Neuron (in vitro differentiated cells): Measurements from ENCODE around the gene ABCA2.

Experiments used
- H2AFZ ChIP-seq: one replicate; pipeline ENCODE4 v1.6.1; 2013; ENCODE audit warnings: low read depth, mild to moderate bottlenecking, inconsistent platforms, low read length, moderate library complexity
- H3K27me3 ChIP-seq: one replicate; pipeline ENCODE4 v1.6.1; 2013; ENCODE audit warnings: low read length; ENCODE audit not compliant: insufficient read depth
- H3K36me3 ChIP-seq: one replicate; pipeline ENCODE4 v1.6.1; 2013; ENCODE audit warnings: low read length; ENCODE audit not compliant: insufficient read depth
- H3K4me1 ChIP-seq: one replicate; pipeline ENCODE4 v1.6.1; 2013; ENCODE audit warnings: low read length; ENCODE audit not compliant: insufficient read depth
- H3K4me3 ChIP-seq: 2 replicates; pipeline ENCODE4 v1.5.1; 2013; ENCODE audit warnings: mild to moderate bottlenecking, low read length, moderate library complexity
- H3K9me3 ChIP-seq: one replicate; pipeline ENCODE4 v1.6.1; 2013; ENCODE audit warnings: low read length

The ABCA2 gene

DNA sequence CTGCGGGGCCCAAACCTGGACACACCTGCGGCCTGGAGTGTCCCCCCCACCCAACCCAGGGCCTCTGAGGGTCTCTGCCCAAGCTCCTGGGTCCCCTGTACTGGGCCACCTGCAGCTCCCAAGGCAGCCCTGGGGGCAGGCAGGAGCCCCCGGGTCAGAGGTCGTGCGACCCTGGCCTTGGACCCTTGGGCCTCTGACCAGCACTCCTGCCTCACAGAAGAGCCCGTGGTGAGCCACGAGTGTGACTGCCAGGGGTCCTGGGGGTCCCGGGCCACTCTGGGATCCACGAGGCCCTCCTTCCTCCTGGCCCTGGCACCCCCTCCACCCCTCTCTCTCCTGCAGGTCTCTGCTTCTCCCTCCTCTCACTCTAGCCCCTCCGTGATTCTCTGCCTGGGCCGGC, 55.7 kb downstream of the ABCA2 start:
- Histone ChIP-seq H3K27me3 (peaks cover 60% of the 10 kb centered on the region), H2AFZ (no peak overlapping the region), H3K4me1 (no peaks in the 10 kb centered on the region), H3K36me3 (no peaks in the 10 kb centered on the region), H3K9me3 (peaks cover 5% of the 10 kb centered on the region), H3K4me3 (no peak overlapping the region)

DNA sequence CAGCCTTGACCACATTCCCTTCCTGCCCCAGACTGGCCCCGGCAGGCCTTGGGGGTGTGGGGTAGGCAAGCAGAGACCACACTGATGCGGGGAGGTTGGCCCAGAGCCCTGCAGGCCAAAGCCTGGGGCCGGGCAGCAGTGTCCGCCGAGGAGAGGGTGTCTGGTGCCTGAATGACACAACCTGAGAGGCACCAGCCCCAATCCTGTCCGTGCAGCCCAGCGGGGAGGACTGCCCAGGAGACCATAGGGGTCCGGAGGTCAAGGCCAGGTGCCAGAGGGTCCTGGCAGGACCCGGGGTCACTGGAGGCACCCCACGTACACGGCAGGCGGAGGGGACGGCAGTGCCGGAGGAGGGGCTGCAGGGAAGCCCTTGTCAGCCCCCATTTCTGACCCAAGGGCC, 56.3 kb downstream of the ABCA2 start:
- H3K4me3 ChIP-seq: no peak overlapping the region
- H3K36me3 ChIP-seq: no peaks in the 10 kb centered on the region
- H3K4me1 ChIP-seq: no peaks in the 10 kb centered on the region
- no peak overlapping the region for H2AFZ ChIP-seq
- H3K9me3 ChIP-seq: peaks cover 5% of the 10 kb centered on the region
- peaks cover 54% of the 10 kb centered on the region for H3K27me3 ChIP-seq

DNA sequence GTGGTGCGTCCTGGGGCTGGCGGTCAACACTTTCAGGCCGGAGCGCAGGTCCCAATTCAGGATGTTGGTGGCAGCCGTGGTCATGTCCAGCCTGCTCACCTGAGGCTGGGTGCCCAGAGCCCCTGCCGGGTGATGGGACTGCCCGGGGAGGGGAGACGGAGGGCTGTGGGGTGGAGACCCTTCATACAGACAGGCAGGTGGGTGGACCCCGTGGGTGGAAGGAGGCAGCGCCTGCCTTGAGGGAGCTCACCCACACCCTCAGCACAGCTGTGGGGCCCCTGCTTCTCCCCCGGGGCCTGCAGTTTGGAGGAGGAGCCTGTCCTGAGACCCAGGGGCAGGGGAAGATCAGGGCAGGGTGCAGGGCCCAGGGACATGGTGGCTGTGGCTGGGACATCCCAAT, 57.7 kb downstream of the ABCA2 start:
- Histone ChIP-seq H3K36me3 (no peaks in the 10 kb centered on the region), H3K4me1 (peaks cover 3% of the 10 kb centered on the region), H3K4me3 (no peak overlapping the region), H3K27me3 (peaks cover 46% of the 10 kb centered on the region), H2AFZ (no peak overlapping the region), H3K9me3 (peaks cover 5% of the 10 kb centered on the region)

DNA sequence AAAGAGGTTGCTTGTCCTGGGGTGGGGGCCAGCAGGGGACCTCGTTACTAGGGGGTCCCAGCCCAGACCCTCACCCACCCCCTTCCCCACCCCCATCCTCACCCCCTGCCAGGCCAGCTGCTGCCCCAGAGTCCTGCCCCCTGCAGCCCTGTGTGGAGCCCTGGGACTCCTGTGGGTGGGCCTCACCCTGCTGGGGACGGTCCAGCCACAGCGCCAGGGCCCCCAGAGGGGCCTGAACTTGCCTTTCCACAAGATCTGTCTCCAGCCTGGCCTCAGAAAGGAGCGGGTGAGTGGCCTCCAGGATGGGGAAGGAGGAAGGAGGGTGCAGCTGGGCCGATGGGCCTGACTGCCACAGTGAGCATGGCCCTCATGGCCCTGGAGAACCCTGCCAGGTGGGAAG, 58.3 kb downstream of the ABCA2 start:
- Histone ChIP-seq H3K4me3 (no peak overlapping the region), H3K9me3 (no peaks in the 10 kb centered on the region), H3K27me3 (peaks cover 41% of the 10 kb centered on the region), H3K4me1 (peaks cover 3% of the 10 kb centered on the region), H3K36me3 (no peaks in the 10 kb centered on the region), H2AFZ (no peak overlapping the region)

DNA sequence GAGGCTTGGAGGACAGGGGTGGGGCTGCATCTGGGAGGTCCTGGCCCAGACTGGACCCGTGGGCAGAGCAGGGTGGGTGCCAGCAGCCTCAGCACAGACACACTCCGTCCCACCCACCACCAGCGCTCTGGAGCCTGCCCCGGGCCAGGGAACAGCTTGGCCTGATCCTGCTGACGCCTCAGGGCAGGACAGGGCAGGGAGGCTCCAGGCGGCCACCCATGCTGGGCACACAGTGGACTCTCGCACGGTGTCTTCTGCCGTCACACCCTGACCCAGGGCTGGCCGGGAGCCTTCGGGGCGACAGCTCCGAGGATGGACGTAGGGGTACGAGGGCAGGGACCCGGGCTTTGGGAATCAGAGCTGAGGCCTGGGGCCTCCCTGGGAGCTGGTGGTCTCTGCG, 58.9 kb downstream of the ABCA2 start:
- Histone ChIP-seq H3K27me3 (peaks cover 36% of the 10 kb centered on the region), H3K4me3 (no peak overlapping the region), H3K4me1 (peaks cover 9% of the 10 kb centered on the region), H2AFZ (no peak overlapping the region), H3K36me3 (no peaks in the 10 kb centered on the region), H3K9me3 (no peaks in the 10 kb centered on the region)

DNA sequence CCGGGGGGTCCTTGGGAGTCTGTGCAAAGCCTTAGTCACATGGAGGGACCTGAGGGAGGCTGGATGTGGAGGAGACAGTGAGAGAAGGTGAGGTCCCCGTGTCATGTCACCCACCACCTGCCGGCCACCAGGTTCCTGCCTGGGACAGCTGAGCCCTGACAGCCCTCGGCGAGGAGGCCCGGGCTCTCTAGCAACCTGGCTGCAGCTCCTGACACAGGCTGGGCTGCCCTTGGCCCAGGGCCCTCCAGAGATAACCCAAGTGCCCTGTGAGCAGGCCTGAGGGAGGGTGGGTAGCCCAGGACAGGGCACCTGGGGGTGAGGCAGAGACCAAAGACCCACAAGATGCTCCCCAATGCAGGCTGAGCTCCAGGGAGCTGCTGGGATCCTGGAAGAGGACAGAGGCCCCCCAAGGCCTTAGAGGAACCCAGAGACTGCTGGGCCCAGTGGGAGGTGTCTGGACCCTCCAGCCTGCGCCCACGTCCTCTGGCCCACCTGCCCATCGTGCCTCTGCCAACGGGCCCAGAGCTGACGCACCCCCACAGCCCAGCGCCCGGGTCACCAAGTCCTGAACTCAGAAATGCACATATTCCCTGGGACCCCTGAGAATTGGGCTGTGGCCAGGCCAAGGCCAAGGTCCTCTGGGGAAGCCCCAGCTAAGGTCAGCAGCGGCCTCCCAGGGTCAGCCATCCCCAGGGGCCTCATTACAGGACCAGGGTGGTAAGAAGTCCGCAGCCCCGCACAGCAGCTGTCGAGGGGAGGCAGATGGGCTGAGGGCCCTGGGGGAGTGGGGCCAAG, 59.5 kb downstream of the ABCA2 start:
- Histone ChIP-seq H3K4me1 (peaks cover 14% of the 10 kb centered on the region), H3K9me3 (no peaks in the 10 kb centered on the region), H3K36me3 (no peaks in the 10 kb centered on the region), H2AFZ (no peak overlapping the region), H3K4me3 (no peak overlapping the region), H3K27me3 (peaks cover 30% of the 10 kb centered on the region)

DNA sequence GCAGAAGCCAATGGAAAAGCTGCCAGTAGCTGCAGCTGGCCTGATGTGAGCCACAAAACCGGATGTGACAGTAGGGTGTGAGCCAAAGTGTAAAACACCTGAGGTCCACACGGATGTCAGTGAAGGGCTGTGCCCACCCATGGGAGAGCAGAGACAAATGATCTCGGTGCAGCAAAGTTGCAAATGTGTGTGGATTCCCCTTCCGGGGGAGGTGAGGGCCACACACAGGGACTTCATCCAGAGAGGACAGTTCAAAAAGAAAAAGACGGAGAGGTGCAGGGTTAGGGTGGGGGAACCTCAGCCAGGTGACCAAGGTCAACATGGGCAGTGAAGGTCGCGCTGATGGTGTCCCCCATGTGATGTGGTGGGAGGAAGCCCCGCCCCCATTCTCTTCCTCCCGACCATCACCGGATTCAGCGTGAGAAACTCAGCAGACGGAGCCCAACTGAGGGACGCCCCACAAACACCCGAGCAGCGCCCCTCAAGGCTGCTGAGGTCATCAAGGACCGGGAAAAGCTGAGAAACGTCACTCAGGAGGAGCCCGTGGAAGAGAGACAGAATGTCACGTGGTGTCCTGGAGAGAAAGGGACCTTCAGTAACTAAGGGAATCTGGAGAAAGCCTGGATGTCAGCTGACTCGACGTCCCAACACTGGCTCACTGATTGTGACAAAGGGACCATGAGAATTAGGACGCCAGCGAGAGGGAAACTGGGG, 62.1 kb downstream of the ABCA2 start:
- no peak overlapping the region for H2AFZ ChIP-seq

DNA sequence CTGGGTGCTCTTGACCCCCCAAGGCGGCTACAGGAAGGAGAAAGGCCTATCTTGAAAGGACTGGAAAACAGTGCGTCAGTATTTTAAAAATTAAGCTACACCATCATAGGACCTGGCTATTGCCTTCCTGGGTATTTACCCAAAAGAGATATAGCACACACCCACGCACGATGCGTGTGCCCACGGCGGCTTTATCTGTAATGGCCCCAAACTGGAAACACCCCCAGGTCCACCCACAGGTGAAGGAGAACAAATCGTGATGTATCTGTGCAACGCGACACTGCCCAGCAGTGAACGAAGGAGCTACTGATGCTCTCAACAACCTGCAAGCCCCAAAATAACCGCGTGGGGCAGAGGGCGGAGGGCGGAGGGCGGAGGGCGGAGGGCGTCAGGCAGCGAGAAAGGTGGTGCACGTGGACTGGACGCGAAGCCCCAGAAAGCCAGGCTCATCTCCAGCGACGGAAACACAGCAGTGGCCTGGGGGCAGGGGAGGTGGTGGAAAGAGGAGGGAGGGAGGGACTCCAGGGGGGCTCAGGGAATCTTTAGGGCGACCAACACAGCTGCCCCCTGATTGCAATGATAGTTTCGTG, 63.1 kb downstream of the ABCA2 start:
- Histone ChIP-seq H3K36me3 (no peaks in the 10 kb centered on the region), H3K4me3 (no peak overlapping the region), H3K4me1 (peaks cover 17% of the 10 kb centered on the region), H2AFZ (no peak overlapping the region), H3K27me3 (peaks cover 7% of the 10 kb centered on the region), H3K9me3 (no peaks in the 10 kb centered on the region)

More for the DNA sequence above, 62.1 kb downstream of the ABCA2 start:
- Histone ChIP-seq H3K36me3 (no peaks in the 10 kb centered on the region), H3K4me3 (no peak overlapping the region), H3K4me1 (peaks cover 17% of the 10 kb centered on the region), H3K9me3 (no peaks in the 10 kb centered on the region), H3K27me3 (peaks cover 16% of the 10 kb centered on the region)

DNA sequence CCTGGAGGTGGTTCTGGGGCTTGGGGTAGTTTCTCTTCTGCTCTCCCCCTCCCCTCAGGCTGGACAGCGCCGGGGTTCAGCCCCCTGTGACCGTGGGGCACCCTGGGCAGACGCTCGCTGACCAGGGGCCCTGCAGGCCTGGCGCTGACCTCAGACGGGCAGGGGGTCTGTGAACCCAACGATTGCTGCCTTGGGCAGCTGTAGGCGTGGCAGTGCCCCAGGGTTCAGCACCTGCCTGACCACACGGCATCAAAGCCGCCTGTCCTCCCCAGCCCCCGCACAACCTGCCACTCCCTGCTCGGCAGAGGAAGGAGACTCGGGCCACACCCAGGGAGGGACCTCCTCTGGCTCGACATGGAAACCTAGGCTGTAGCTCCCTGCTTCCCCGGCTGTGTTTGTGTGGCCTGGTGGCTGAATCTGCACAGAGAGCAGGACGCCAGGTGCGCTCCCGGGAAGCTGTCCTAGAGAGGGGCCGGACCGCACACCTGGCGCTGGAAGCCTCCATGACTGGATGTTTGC, 63.8 kb downstream of the ABCA2 start:
- Histone ChIP-seq H3K36me3 (no peaks in the 10 kb centered on the region), H3K4me3 (no peak overlapping the region), H3K27me3 (peaks cover 6% of the 10 kb centered on the region), H2AFZ (no peak overlapping the region), H3K9me3 (no peaks in the 10 kb centered on the region), H3K4me1 (peaks cover 17% of the 10 kb centered on the region)

DNA sequence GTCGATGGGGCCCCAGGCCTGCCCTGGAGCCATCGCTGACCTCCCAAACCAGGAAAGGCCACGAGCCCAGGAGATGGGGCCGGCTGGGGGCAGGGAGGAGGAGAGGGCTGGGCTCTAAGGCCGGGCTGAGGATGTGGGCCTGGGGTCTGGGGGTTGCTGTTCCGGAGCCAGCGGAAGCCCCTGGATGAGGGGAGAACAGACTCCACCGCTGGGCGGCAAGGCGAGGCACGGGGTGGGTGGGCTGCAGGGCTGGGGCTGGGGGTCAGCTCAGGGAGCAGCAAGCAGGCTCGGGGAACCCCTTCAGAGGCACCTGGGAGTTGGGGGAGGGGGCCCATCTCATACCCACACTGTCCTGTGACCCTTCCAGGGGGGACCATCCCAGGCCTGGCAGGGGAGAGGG, 64.3 kb downstream of the ABCA2 start:
- Histone ChIP-seq H3K4me1 (peaks cover 17% of the 10 kb centered on the region), H3K27me3 (peaks cover 6% of the 10 kb centered on the region), H2AFZ (no peak overlapping the region), H3K9me3 (no peaks in the 10 kb centered on the region), H3K36me3 (no peaks in the 10 kb centered on the region), H3K4me3 (no peak overlapping the region)

DNA sequence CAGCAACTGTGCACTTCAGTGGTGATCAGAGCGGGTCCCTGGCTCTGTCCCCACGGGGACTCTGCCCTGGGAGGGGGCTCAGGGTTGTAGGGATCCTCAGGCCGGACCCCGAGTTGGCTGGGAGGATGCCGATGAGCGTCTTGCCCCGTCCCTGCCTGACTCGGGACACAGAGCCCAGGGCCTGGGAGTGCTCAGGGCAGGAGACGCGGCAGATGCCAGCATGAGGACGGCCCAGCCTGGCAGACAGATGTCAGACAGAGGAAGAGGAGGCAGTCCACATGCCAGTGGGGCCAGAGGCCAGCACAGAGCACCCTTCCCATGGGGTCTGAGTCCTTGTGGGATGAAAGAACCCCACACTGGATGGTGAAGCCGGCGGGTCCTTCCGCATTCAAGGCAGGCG, 64.7 kb downstream of the ABCA2 start:
- Histone ChIP-seq H3K9me3 (no peaks in the 10 kb centered on the region), H3K27me3 (peaks cover 6% of the 10 kb centered on the region), H3K4me1 (peaks cover 17% of the 10 kb centered on the region), H2AFZ (no peak overlapping the region), H3K36me3 (no peaks in the 10 kb centered on the region), H3K4me3 (no peak overlapping the region)

DNA sequence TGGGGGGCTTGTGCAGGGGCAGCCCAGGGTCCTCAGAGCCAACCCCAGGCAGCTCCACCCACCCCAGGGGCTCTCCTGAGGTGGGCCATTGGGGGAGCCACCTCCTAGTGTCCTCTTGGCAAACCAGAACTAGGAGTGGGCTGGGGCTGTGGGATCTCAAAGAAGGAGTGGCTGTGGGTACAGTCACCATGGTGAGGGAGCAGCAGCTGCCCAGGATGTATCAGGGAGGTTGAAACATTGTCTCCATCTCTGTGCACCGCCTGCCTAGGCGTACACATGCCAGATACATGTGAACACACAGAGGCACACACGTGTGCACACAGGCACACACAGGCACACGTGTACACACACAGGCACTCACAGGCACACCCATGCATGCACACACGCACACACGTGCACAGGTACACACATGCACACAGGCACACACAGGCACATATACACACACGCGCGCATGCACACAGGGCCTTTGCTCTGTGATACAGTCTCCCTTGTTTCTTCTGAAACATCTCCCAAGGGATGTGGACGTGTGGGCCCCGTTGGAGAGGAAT, 65.3 kb downstream of the ABCA2 start:
- H2AFZ ChIP-seq: no peak overlapping the region
- H3K36me3 ChIP-seq: no peaks in the 10 kb centered on the region
- H3K4me1 ChIP-seq: peaks cover 17% of the 10 kb centered on the region
- peaks cover 6% of the 10 kb centered on the region for H3K27me3 ChIP-seq
- H3K9me3 ChIP-seq: no peaks in the 10 kb centered on the region
- H3K4me3 ChIP-seq: no peak overlapping the region

DNA sequence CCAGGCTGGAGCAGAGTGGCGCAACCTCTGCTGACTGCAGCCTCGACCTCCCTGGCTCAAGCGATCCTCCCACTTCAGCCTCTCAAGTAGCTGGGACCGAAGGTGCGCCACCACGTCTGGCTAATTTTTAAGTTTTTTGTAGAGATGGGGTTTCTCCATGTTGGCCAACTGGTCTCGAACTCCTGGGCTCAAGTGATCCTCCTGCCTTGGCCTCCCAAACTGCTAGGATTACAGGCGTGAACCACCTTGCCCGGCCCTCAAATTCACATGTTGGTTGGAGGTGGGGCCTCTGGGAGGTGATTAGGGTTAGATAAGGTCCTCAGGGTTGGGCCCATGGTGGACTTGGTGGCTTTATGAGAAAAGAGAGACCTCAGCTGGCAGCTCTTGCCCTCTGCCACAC, 65.9 kb downstream of the ABCA2 start:
- Histone ChIP-seq H3K36me3 (no peaks in the 10 kb centered on the region), H3K27me3 (peaks cover 6% of the 10 kb centered on the region), H3K4me1 (peaks cover 17% of the 10 kb centered on the region), H3K9me3 (no peaks in the 10 kb centered on the region), H2AFZ (no peak overlapping the region), H3K4me3 (no peak overlapping the region)
